Upper lobe of right lung (tissue), 1 donor: ENCODE results near the gene CR1. TPM values are rescaled to one million over a fixed set of nuclear protein-coding genes. Genes with fewer than 3 reads are reported as not detected.

Experiments used
- ATAC-seq: fragments of 200-7000 bp; cut with Tn5 transposase; one replicate; pipeline ENCODE4 v1.9.1; 2020; ENCODE audit warnings: mild to moderate bottlenecking, moderate library complexity
- DNase-seq: peaks from one replicate; pipeline ENCODE4 v3.0.0-alpha.2; 2020
- H3K27ac ChIP-seq: fragments of 200-600 bp; one replicate; pipeline ENCODE4 v1.8.0; 2022
- H3K27me3 ChIP-seq: fragments of 200-600 bp; one replicate; pipeline ENCODE4 v1.8.0; 2022; ENCODE audit warnings: mild to moderate bottlenecking
- H3K36me3 ChIP-seq: fragments of 200-600 bp; one replicate; pipeline ENCODE4 v1.8.0; 2022
- H3K4me1 ChIP-seq: fragments of 200-600 bp; one replicate; pipeline ENCODE4 v1.8.0; 2022
- H3K4me3 ChIP-seq: fragments of 200-600 bp; one replicate; pipeline ENCODE4 v1.8.0; 2022; ENCODE audit warnings: mild to moderate bottlenecking
- H3K9me3 ChIP-seq: fragments of 200-600 bp; one replicate; pipeline ENCODE4 v1.8.0; 2022
- intact Hi-C: fragments of 100-400 bp; cut with DNase I; formaldehyde crosslinking; loops from one replicate; pipeline ENCODE4 v1.11.0; 2022
- long read RNA-seq: library from polyadenylated mRNA; unstranded; transcript quantifications from one replicate; pipeline ENCODE4 v2.0.0, GENCODE V29; 2021
- total RNA-seq: library from RNA; stranded (reverse); fragmentation: NEBNext Ultra II Directional; extraction: Animal tissue kit (Norgen Biotek cat#: 25700); gene quantifications from one replicate; pipeline ENCODE4 v1.2.1, GENCODE V29; 2021
- TF ChIP-seq, protein P1 (sequence below): fragments of 200-600 bp; IDR thresholded peaks from one replicate; pipeline ENCODE4 v1.8.0; 2022; ENCODE audit warnings: antibody characterized with exemption
- donor health status: DM: no; HTN: yes; CAD: no; lungs with severe emphysema.

The CR1 gene
- 11.4 TPM for total RNA-seq
- long read RNA-seq, full-length matches to known transcripts = 1 of 5 reads
- long read RNA-seq, partial matches to known transcripts = 3 of 5 reads
- long read RNA-seq, other reads (novel, unspliced or antisense) = 1 of 5 reads

DNA sequence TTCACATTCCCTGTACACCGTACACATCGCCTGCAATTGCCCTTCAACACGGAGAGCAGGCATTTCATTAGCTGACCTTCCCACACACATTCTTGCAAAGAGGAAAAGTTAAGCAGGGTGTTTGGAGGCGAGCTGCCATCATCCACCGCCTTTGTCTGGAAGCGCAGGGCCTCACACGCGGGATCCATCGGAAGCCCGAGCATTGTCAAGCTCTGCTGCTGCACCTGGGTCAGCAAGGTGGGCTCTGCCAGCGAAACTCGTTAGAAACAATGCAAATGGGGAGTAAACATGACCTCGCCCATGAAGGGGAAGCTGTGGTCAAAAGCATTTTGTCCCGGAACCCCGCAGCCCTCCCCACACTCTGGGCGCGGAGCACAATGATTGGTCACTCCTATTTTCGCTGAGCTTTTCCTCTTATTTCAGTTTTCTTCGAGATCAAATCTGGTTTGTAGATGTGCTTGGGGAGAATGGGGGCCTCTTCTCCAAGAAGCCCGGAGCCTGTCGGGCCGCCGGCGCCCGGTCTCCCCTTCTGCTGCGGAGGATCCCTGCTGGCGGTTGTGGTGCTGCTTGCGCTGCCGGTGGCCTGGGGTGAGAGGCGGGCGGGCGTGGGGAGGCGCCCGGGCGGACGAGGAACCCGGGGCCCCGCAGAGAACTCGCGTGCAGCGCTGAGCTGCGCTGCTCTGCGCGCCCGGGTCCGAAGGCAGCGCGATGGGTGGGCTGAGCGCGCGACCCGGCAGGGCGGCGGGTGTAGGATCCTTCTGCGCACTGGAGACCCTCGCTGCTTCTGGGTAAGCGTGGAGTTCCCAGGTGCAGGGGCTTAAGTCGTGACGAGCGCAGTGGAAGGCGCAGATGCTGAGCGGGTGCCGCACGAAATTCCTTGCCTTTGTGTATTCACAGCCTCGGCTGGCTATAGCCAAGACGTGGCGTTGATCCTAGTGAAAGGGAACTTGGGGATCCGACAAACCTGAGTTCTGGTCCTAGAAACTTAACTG, at the start of gene CR1:
Gene CR1, plus strand, starts transcription at position 357 of the 992 bp plus-strand sequence. Its CDS starts 111 bp downstream, at position 468.
- no peak within 1 kb of the TSS for H3K27ac ChIP-seq
- H3K36me3 ChIP-seq = no peaks in the 10 kb centered on the region
- intact Hi-C loops = no loop called here
- DNase-seq (peak; percentile 76), ATAC-seq (peak; percentile 84)
- peak within 1 kb of the TSS; percentile 44 for H3K4me3 ChIP-seq
- H3K27me3 ChIP-seq = peaks cover 31% of the 10 kb centered on the region
- TF ChIP-seq, protein P1, sequence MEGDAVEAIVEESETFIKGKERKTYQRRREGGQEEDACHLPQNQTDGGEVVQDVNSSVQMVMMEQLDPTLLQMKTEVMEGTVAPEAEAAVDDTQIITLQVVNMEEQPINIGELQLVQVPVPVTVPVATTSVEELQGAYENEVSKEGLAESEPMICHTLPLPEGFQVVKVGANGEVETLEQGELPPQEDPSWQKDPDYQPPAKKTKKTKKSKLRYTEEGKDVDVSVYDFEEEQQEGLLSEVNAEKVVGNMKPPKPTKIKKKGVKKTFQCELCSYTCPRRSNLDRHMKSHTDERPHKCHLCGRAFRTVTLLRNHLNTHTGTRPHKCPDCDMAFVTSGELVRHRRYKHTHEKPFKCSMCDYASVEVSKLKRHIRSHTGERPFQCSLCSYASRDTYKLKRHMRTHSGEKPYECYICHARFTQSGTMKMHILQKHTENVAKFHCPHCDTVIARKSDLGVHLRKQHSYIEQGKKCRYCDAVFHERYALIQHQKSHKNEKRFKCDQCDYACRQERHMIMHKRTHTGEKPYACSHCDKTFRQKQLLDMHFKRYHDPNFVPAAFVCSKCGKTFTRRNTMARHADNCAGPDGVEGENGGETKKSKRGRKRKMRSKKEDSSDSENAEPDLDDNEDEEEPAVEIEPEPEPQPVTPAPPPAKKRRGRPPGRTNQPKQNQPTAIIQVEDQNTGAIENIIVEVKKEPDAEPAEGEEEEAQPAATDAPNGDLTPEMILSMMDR = no peak
- H3K9me3 ChIP-seq = no peaks in the 10 kb centered on the region
- peaks cover 10% of the 10 kb centered on the region for H3K4me1 ChIP-seq

GRCh38 chr1:207453710-207454045, 42.3 kb upstream of the CR1 start:
- Histone ChIP-seq H3K4me1 (peaks cover 9% of the 10 kb centered on the region), H3K27ac (no peak overlapping the region), H3K9me3 (no peaks in the 10 kb centered on the region), H3K27me3 (peaks cover 40% of the 10 kb centered on the region), H3K4me3 (peak overlapping the region; percentile 45), H3K36me3 (no peaks in the 10 kb centered on the region)
- intact Hi-C loops = no loop called here
- ATAC-seq = no peak
- TF ChIP-seq, protein P1 = no peak
- no peak for DNase-seq

- Histone ChIP-seq H3K27me3 (peaks cover 40% of the 10 kb centered on the region), H3K4me1 (peaks cover 9% of the 10 kb centered on the region), H3K9me3 (no peaks in the 10 kb centered on the region), H3K27ac (no peak within 1 kb of the TSS), H3K4me3 (peak within 1 kb of the TSS; percentile 45), H3K36me3 (no peaks in the 10 kb centered on the region)
- ATAC-seq (peak; percentile 93), DNase-seq (peak; percentile 74)
- TF ChIP-seq, protein P1 = peak; percentile 27
- intact Hi-C loops = no loop called here
Observed at GRCh38 chr1:207454046-207454964, 41.7 kb upstream of the CR1 start, which contains the start of gene CR2. CR2 (plus strand) TSS chr1:207454328; CDS start chr1:207454419, 91 bp downstream.

DNA sequence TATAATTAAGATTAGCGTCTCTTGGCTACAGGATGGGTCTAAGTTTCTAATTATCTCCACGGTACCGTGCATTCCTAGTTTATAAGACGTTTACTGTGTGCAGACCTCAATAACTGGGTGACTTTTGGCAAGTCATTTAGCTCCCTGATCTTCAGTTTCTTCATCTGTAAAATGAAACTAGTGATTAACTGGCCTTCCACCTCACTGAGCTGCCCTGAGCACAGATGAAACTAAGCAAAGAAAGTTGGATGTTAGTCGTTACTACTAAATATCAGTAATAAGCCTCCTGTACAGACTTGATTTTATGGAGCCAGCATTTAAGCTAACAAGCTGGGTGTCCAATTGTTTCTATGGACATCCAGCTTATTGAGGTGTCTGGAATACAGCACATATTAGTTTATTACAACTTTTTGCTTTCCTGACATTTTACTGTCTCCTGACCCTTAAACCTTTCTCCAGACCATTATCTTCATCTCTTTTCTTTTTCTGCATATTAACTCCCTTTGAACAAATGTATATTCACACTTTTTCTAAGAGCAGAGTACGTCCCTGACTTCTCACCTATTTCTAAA, 40.7 kb upstream of the CR1 start:
- H3K4me3 ChIP-seq = no peak overlapping the region
- H3K27me3 ChIP-seq = peaks cover 35% of the 10 kb centered on the region

More for the DNA sequence above, 40.7 kb upstream of the CR1 start:
- no peak for ATAC-seq
- no peak for DNase-seq
- Histone ChIP-seq H3K9me3 (no peaks in the 10 kb centered on the region), H3K4me1 (peaks cover 9% of the 10 kb centered on the region), H3K36me3 (no peaks in the 10 kb centered on the region), H3K27ac (no peak overlapping the region)
- intact Hi-C loops = no loop called here
- TF ChIP-seq, protein P1 = no peak
